Measurements from ENCODE around the gene BRIP1.
"Not testable (repeated sequence)": the region's sequence is repeated elsewhere in the genome, so short reads cannot be mapped to it uniquely, and the experiment has no call there.

The BRIP1 gene

GRCh38 chr17:61754124-61754523, 109.2 kb downstream of the BRIP1 start:
- no peak for DNase-seq

- no peak for DNase-seq
These were observed 109.6 kb downstream of the BRIP1 start for GRCh38 chr17:61753696-61754095.

GRCh38 chr17:61750656-61751055, 112.7 kb downstream of the BRIP1 start:
- DNase-seq, result no peak

GRCh38 chr17:61749823-61750404, 113.4 kb downstream of the BRIP1 start:
- DNase-seq, result no peak

GRCh38 chr17:61746248-61746985, 116.9 kb downstream of the BRIP1 start:
- no peak for DNase-seq

GRCh38 chr17:61744804-61745203, 118.5 kb downstream of the BRIP1 start:
- no peak for DNase-seq

- DNase-seq, result no peak
These were observed 119.1 kb downstream of the BRIP1 start for GRCh38 chr17:61744252-61744651.

GRCh38 chr17:61743766-61744165, 119.6 kb downstream of the BRIP1 start:
- DNase-seq, result no peak

- no peak for DNase-seq
These were observed 124.3 kb downstream of the BRIP1 start for GRCh38 chr17:61739002-61739401.

- DNase-seq, result no peak
These were observed 125.1 kb downstream of the BRIP1 start for GRCh38 chr17:61738249-61738648.

- no peak for DNase-seq
These were observed 125.5 kb downstream of the BRIP1 start for GRCh38 chr17:61737820-61738219.

- no peak for DNase-seq
These were observed 126.9 kb downstream of the BRIP1 start for GRCh38 chr17:61736438-61736837.

GRCh38 chr17:61735807-61736206, 127.5 kb downstream of the BRIP1 start:
- no peak for DNase-seq

- no peak for DNase-seq
These were observed 128.9 kb downstream of the BRIP1 start for GRCh38 chr17:61734466-61734865.

GRCh38 chr17:61734012-61734411, 129.3 kb downstream of the BRIP1 start:
- DNase-seq, result no peak

- no peak for DNase-seq
These were observed 130.3 kb downstream of the BRIP1 start for GRCh38 chr17:61733021-61733420.

- DNase-seq, result no peak
These were observed 131.2 kb downstream of the BRIP1 start for GRCh38 chr17:61732169-61732568.

- DNase-seq, result no peak
These were observed 132.0 kb downstream of the BRIP1 start for GRCh38 chr17:61731330-61731729.

GRCh38 chr17:61729690-61730268, 133.5 kb downstream of the BRIP1 start:
- no peak for DNase-seq

GRCh38 chr17:61728297-61728836, 135.0 kb downstream of the BRIP1 start:
- DNase-seq, result no peak

- not testable (repeated sequence) for DNase-seq
These were observed 135.5 kb downstream of the BRIP1 start for GRCh38 chr17:61727798-61728197.

GRCh38 chr17:61726977-61727376, 136.4 kb downstream of the BRIP1 start:
- DNase-seq, result no peak

- no peak for DNase-seq
These were observed 138.6 kb downstream of the BRIP1 start for GRCh38 chr17:61724777-61725176.

- no peak for DNase-seq
These were observed 139.4 kb downstream of the BRIP1 start for GRCh38 chr17:61723914-61724313.

Data from stimulated activated CD4-positive, alpha-beta T cell treated with anti-CD3 and anti-CD28 coated beads, Interleukin-4, amount 100 ng/mL, for 4 hours (primary cell).